Stimulated activated CD4-positive, alpha-beta T cell treated with anti-CD3 and anti-CD28 coated beads, Interleukin-1b, Interleukin-23, amount 100 ng/mL, for 48 hours (primary cell): ENCODE data around the gene PBXIP1.
"Not testable (repeated sequence)": the region's sequence is repeated elsewhere in the genome, so short reads cannot be mapped to it uniquely, and the experiment has no call there.

ENCODE experiments used
- DNase-seq: peaks from one replicate; pipeline ENCODE4 v3.0.0-alpha.2; 2020

PBXIP1 gene, protein sequence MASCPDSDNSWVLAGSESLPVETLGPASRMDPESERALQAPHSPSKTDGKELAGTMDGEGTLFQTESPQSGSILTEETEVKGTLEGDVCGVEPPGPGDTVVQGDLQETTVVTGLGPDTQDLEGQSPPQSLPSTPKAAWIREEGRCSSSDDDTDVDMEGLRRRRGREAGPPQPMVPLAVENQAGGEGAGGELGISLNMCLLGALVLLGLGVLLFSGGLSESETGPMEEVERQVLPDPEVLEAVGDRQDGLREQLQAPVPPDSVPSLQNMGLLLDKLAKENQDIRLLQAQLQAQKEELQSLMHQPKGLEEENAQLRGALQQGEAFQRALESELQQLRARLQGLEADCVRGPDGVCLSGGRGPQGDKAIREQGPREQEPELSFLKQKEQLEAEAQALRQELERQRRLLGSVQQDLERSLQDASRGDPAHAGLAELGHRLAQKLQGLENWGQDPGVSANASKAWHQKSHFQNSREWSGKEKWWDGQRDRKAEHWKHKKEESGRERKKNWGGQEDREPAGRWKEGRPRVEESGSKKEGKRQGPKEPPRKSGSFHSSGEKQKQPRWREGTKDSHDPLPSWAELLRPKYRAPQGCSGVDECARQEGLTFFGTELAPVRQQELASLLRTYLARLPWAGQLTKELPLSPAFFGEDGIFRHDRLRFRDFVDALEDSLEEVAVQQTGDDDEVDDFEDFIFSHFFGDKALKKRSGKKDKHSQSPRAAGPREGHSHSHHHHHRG

DNA sequence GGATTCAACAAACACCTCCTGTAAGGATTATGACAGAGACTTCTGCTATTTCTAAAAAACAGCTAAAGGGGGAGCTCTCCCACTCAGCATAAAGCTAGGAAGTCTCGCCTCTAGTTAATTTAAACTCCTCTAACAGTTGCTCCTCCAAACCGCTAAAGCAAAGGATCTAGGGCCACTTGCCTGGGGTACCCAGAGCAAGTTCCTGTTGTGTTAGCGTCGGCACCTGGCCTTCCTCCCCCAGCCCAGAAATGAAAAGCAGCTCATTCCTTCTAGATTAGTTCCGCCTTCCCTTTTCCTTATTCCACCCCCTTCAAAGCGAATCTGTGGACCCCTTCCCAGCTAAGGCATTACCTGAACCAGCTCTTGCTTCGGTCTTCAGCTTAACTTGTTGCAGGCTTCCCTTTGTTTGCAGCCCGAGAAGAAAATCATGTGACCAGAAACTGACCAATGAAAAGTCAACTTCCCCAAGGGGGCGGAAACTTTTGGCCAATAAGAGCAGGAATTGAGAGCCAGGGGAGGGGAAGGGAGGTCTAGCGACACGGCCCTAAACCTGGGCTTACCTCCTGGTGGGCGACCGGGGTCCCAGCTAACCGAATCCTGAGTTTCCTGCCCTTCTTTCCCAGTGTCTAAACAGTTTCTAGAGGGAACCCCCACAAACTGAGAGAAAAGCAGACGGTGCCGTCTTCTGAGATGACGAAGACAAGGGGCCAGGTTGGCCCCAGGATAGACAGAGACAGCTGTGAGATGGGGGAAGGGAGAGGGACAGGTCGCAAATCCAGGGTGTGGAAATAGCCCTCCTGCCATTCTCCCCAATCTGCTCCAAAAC, at the start of gene PBXIP1:
Gene PBXIP1, minus strand, starts transcription at position 382 of the 826 bp plus-strand sequence. CDS start 2,378 bp downstream, outside the sequence.
- peak; percentile 76 for DNase-seq

DNA sequence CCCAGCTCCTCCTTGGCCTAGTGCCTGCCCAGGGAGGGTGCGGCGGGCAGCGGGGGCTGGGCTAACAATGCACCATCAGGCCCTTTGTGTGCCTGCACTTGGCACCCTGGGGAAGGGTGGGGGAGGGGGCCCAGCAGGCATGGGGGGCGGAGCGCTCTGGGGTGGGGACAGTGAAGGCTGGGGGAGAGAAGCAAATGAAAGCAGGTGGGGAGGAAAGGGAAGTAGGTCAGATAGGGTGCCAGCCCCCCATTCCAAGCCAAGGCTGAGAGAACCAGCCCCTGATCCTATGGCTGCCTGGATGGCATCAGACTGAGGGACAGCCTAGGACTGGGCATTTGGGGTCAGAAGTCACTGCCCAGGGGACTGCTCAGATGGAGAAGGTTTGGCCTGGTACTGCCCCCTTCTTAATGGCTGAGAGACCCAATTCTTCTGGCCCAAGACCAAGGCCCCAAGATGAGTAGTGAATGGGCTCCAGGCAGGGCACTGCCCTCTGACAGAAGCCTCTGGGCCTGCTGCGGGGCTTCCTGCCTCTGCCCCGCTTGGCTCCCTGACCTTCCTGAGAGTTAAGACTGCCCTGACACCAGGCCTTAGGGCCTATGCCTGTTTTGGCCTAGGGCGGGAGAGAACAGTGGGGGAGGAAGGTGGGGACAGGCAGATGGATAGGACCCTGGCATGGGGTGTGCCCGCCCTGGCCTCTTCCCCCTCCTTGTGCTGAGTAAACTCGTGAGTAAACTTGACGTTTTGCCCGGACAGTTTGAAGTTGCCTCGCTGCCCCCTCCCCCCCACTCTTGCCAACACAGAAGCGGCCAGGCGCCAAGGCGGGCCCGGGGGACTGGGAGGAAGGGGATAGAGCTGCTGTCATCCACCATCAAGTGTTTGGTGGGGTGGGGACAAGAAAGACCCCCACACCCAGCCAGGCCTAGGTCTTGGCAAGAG, 49.4 kb upstream of the PBXIP1 start:
- no peak for DNase-seq

DNA sequence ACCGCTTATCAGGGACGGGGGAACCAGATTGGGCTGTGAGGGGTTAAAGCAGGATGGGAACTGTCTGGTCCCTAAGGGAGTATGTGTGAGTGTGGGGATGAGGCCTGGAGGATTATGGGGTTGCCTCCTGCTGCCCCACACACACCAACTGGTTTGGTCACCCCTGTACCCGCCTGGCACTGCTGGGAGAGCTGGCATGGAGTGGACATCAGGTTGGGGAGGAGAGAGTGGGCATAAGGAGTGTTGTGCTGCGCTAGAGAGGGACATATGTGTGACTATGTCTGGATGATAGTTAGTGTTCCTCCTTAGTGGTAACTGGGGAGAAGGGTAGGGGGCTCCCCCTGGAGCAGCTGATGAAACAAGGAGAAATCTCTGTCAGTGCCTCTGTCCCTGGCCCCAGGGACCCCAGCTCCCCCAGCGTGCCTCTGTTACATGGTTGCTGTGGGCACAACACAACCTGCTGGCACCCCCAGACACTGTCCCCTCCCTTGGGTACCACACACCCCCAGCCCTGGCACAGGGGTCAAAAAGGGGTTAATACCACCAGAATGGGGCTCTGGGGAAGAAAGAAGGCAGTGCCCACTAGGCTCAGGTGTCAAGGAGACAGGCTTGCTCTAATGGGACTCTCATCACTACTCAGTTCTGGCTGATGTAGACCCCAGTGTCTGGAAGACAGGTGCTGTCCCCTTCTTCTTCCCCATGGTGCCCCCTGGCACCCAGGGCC, 48.6 kb upstream of the PBXIP1 start:
- DNase-seq = no peak

DNA sequence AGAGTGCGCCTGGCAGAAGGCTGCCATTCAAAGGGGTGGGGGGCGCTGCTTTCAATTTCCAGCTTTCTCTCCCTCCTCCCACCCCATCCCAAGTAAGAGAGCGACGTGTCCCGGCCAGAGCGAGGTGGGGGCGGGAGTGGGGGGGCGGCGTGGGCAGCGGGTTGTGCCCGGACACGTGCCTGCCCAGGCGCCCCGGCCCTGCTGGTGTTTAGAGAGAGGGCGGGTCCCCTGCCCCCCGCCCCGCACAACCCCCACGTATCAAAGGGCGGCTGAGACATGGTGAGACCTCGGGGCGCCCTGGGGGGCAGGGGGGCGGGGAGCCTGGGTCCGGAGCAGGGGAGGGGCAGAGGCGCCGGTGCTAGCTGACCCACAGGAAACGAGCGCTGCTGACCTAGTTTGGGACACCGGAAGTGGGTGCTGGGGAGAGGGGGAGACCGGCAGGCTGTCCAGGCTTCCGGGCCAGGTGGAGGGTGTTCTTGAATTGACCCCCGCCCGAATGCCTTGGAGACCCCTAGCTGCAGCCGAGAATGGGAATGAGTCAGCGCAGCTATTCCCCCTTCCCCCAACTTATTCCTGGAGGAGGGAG, 48.0 kb upstream of the PBXIP1 start:
- no peak for DNase-seq

DNA sequence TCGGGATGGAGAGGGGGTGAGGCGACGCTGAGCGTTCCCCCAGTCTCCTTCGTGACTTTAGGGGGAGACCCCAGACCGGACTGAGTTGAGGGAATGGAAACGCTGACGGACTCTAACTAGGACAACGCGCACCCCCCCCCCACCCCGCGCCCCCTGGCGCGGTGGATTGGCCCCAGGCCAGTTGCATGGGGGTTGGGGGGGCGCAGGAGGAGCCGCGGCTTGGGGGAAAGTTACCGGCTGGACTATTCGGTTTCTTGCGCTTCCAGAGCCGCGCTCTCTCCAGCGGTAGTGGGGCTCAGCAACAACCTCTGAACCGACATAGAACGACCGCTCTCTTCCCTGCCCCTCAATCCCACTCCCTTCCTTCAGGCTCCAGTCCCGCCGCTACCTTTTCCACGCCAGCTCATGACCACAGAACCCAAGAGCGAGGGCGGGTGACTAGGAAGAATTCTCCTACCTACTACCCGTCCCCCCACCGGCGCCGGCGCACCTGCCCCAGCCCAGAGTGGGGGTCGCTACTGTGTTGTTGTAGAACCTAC, 47.4 kb upstream of the PBXIP1 start:
- no peak for DNase-seq

DNA sequence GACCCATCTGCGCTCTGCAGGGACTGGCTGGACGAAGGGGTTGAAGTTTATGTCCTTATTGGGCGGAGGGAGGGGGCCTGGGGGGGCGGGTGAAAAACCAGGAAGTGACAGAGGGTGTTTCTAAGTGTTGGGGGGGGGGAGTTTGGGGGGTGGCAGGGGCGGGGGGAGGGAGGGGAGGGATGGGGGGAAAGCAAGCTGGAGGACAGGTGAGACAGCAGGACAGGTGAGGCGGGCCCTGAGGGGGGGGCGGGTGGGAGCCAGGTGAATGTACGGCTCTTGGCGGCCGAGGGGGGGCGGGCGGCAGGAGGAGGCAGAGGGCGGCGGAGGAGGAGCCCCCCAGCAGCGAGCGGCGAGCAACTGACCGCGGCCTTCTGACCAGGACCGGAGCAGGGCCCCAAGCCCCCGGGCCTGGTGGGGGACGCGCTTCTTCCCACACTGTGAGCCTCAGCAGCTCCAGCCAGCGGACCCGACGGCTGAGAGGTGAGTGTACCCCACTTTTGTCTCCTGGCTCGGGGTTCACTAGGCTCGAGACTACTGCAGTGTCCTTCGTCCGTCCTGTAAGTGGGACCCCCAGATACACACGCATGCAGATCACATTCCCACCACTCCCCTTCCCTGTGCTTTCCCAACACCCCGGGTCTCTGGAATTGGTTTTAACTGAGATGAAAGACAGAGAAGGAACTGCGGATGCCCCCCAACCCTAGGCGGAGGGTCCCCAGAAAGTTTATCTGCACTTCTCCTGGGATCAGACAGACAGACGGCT, 46.7 kb upstream of the PBXIP1 start, which contains the start of gene ZBTB7B:
Gene ZBTB7B, plus strand, starts transcription at position 339 of the 763 bp plus-strand sequence. CDS start 11,859 bp downstream, outside the sequence.
- DNase-seq = no peak

DNA sequence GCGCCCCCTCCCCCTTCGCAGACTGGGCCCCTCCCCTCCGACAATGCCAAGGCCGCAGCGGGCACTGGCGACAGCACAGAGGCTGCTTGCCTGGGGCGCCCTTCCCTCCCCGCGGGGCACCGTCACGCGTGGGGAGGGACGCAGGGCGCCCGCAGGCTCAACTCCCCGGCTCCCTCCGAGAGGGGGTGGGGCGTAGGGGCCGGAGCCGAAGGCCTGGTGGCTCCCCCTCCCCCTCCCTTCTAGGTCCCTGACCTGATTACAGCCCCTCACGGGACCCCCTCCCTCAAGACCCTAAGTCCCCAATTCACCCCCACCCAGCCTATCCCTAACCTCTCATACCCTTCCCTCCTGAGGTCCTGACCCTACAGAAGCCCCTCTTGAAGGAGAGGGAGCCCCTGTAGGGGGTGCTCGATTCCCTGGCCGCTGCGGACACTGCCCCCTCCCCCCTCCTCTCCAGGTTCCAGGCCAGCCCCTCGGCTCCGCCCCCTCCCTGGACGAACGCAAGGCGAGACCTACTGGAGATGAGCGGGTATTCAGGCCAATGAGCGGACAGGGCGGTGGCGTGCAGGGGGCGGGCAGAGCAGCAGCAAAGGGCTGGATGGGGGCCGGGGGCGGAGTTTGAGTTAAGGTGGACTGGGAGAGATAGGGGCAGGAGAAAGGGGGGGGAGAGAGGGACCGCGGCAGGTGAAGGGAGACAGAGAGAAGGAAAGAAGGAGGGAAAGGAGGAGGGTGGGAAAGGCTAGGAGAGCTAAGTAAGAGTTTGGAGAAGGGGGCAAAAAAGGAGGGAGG, 46.0 kb upstream of the PBXIP1 start:
- DNase-seq = peak; percentile 99

DNA sequence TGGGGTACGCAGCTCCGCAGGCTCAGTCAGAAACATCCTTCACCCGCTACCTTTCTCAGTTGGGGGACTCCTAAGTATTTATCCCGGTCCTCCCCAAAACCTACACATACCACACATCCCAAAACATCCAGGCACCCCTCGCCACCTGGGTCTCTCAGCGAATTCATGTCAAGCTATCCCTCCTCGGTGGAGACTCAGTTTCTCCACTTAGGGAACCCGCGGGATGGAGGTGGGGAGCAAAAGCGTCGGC, 45.5 kb upstream of the PBXIP1 start:
- no peak for DNase-seq

DNA sequence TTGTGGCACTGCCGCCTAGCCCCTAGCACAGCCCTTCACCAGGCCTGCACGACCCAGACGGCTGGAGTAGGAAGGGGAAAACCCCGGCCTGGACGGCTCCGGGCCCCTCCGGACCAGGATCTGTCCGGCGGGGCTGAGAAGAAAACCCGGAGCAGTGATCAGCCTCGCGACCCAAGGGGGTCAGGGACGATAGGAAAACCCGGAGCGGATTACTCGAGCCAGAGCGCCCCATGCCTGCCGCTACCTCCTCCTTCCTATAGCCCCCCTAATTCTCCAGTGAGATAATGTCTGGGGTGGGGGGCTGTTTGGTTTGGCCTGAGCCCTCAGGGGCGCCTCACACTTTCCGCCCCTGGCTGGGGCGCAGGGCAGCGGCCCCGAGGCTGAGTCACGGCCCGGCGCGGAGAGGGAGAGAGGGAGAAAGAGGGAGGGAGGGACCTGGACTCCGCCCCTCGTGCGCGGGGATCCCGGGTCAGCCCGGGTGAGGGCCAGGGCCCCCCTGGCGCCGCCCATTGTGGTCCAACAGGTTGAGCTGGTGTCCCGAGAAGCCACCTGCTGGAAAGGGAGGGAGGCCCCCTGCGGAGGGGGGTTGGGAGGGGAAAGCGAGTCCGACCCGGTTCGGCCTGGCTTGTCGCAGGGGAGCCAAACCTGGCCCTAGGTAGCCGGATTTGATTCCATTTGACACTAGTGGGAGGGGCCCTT, 45.0 kb upstream of the PBXIP1 start:
- peak; percentile 88 for DNase-seq

DNA sequence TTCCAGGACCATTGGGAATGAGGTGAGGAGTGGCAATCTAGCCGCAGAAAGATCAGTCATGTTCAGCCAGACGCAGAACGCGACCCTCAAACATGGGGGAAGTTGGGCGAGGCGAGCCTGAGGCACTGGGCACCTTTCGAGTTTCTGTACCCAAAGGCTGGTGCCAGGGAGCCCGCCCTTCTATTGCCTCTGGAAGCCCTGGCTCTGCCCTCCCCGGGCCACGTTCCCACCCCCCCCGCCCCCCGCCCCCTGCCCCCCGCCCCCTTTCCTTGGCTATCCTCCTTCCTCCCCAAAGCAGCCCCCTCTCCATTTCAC, 44.5 kb upstream of the PBXIP1 start:
- DNase-seq = no peak

DNA sequence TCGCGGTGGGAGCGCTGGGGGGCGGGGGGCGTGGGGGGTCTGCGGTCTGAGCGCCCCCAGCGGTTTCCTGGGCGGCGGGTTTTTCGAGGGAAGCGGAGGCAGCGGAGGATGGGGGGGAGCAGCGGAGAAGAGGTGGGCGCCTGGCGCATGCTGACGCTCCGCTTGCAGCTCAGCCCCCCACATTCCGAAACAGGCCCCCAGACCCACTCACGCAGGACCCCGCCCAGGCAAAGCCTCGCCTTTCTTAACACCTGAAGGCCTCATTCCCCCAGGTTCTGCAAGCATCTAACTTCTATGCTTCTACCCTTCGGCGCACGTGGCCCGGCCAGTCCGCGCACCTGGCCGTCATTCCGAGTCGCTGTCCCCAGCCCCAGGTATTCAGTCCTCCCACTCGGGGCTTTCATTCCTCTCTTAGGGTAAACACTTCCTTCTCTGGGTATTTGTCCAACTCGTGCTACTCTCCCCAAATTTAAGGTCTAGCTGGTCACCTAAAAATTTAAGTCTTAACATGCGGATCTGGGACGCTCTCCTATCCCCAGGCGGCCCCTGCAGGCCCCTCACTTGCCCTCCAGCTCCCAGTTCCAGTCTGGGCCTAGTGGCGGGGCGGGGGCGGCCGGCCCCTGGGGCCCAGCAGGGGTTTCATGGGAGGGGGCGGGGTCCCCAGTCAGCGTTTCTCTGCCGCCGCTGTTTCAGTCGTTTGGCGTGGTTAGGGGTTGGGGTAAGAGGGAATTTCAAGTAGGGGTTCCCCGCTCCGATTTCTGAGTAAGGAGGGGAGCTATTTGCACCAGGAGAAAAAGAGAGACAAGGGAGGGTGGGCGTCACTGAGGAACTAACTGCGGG, 43.9 kb upstream of the PBXIP1 start:
- DNase-seq = peak; percentile 71

DNA sequence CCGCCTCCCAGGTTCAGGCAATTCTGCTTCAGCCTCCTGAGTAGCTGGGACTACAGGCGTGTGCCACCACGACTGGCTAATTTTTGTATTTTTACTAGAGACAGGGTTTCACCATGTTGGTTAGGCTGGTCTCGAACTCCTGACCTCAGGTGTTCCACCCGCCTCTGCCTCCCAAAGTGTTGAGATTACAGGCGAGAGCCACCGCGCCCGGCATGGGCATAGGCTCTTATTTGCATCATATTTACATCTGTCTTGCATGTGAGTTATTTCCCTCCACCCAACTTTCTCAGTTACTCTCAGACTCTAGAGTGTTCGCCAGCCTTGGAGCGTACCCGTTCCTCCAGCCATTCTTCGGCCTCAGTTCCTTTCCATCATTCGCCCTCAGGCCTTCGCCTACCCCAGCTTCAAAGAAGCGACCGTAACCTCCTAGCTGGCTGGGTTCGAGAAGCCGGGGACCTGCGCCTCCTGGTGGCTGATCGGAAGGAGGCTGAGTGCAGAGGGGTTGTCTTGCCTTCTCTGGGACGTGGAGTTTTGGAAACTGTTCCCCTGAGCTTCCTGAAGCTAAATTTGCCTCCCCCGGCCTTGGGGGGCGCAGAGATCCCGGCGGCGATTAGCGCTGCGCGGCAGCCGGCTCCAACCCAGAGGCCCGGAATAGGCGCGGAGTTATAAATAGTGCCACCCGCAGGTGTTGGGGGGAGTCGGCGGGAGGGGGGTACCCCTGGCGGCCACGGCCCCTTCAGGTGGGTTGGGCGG, 43.1 kb upstream of the PBXIP1 start:
- DNase-seq = peak; percentile 82

DNA sequence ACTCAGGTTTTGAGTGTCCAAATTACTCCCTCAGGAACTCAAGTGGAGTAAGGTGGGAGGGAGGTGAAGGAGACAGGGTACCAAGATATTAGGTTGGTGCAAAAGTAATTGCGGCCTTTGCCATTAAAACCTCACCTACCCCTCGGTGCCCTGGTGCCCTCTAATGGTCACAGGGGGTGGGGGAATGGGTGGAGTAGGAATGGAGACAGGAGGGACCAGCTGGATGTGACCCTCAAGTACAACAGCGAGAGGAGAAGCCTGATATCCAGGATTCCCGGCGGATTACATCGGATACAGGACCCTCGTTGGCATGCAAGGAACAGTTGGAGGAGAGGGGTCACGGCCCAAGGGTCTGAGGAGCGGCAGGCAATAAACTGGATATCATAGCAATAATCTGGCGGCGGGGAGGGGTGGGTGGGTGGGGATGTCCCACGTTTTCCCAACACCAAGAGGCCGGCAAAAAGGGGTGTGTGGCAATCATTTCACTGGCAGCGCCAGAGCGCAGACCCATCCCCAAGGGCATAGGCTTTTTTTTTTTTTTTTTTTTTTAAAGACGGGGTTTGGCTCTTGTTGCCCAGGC, 42.4 kb upstream of the PBXIP1 start:
- no peak for DNase-seq

DNA sequence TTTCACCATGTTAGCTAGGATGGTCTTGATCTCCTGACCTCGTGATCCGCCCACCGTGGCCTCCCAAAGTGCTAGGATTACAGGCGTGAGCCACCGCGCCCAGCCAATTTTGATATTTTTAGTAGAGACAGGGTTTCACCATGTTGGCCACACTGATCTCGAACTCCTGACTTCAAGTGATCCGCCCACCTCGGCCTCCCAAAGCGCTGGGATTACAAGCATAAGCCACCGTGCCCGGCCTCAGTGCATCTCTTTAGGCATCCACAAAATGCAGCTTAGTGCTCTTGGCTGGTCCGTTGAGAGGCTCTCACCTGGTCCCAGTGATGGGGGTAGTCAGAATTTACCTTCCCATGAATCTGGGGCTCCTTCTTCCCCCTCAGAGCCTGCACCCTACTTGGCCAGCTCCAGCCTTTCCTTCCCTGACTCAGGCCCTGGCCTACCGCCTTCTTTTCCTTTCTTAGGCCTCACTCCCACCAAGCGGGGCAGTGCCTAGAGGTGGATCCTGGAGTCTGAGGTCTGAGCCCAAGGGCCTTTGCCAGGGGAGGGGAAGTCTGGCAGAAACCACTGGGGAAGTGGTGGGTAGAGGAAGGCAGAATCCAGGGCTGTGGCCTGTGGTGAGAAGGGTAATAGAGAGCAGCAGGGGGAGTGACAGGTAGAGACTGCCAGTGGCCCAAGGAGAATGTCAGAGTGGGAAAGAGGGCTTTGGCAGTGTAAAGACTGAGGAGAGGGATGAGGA, 41.2 kb upstream of the PBXIP1 start:
- DNase-seq = no peak

DNA sequence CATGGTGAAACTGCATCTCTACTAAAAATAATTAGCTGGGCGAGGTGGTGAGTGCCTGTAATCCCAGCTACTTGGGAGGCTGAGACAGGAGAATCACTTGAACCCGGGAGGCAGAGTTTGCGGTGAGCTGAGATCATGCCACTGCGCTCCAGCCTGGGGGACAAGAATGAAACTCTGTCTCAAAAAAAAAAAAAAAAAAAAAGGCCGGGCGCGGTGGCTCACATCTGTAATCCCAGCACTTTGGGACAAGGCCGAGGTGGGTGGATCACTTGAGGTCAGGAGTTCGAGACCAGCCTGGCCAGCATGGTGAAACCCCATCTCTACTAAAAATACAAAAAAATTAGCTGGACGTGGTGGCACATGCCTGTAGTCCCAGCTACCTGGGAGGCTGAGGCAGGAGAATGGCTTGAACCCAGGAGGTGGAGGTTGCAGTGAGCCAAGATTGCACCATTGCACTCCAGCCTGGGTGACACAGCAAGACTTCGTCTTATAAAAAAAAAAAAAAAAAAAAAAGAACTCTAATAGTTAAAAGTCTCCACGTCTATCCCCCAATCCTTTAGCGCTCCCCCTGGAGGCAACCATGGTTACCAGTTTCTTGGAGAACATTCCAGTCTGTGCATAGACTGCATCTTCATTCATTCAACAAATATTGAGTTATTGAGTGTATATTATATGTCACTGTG, 39.5 kb upstream of the PBXIP1 start:
- DNase-seq = not testable (repeated sequence)
